ENCODE data around the gene GPR6. TPM values are rescaled to one million over a fixed set of nuclear protein-coding genes. Genes with fewer than 3 reads are reported as not detected.

The GPR6 gene
- total RNA-seq, 1 experiment from 2014 or later, result 0.20 TPM

GRCh38 chr6:109998159-109998785, 20.2 kb downstream of the GPR6 start:
- Mint-ChIP-seq H3K4me3 (no peak overlapping the region), H3K9me3 (peaks cover 0 to 2% of the 10 kb centered on the region in 2 experiments; a peak in 1 of 5 replicates), H3K4me1 (no peaks in the 10 kb centered on the region; a peak in 1 of 4 replicates), H3K36me3 (ENCODE audit: insufficient read depth in 1 of 3, low read depth in 3 of 3) (no peaks in the 10 kb centered on the region), H3K27me3 (ENCODE audit: low read depth) (peaks cover 5% of the 10 kb centered on the region), H3K27ac (no peak overlapping the region)
- no peak overlapping the region for H2AFZ ChIP-seq (ENCODE audit: low read length)
- H3K4me1 ChIP-seq (ENCODE audit: insufficient read depth, low read length), result no peaks in the 10 kb centered on the region
- no peaks in the 10 kb centered on the region for H3K23me2 ChIP-seq (ENCODE audit: insufficient read length, low read depth, low read length, poor library complexity, severe bottlenecking)
- no peak overlapping the region for H3K4ac ChIP-seq (ENCODE audit: low read depth, low read length)
- H2AK5ac ChIP-seq (ENCODE audit: insufficient read length, low read length), result no peak overlapping the region
- no peak overlapping the region for H2BK120ac ChIP-seq (ENCODE audit: low read depth, low read length, poor library complexity, severe bottlenecking)
- H3K79me1 ChIP-seq (ENCODE audit: insufficient read depth, low read depth, low read length, poor library complexity, severe bottlenecking), result no peaks in the 10 kb centered on the region
- H3K23ac ChIP-seq (ENCODE audit: insufficient read length, low read depth, low read length), result no peak overlapping the region
- no peak overlapping the region for H4K5ac ChIP-seq (ENCODE audit: insufficient read length, low read depth, low read length)
- no peak overlapping the region for H2BK5ac ChIP-seq (ENCODE audit: insufficient read length, low read length)
- no peak overlapping the region for H3K56ac ChIP-seq (ENCODE audit: insufficient read length, low read depth, low read length)
- no peaks in the 10 kb centered on the region for H3K9me3 ChIP-seq (ENCODE audit: control insufficient read depth, low read depth, low read length)
- H3K27me3 ChIP-seq (ENCODE audit: insufficient read depth, low read length), result no peaks in the 10 kb centered on the region
- no peak overlapping the region for H4K8ac ChIP-seq (replicated peaks; ENCODE audit: insufficient read length, low read depth, low read length)
- H4K91ac ChIP-seq (ENCODE audit: insufficient read length, low read depth, low read length), result no peak overlapping the region
- H3K14ac ChIP-seq (ENCODE audit: insufficient read depth, low read length), result no peak overlapping the region
- H3K79me2 ChIP-seq (ENCODE audit: insufficient read depth, low read length), result no peaks in the 10 kb centered on the region
- WGBS (ENCODE audit: extremely low coverage, insufficient read length, low lambda C conversion rate), result no CpG with 5 or more reads among the region's 3 CpGs
- DNase-seq, result no peak
- TF ChIP-seq CTCF (conservative IDR thresholded peaks at IDR 0.05), result no peak
- H3T11ph ChIP-seq (ENCODE audit: low read length), result no peak overlapping the region
- no peak overlapping the region for H3K27ac ChIP-seq (ENCODE audit: insufficient read length, low read depth, low read length)
- no peak overlapping the region for H2BK20ac ChIP-seq (ENCODE audit: low read depth, low read length, poor library complexity, severe bottlenecking)
- H3K4me2 ChIP-seq (ENCODE audit: insufficient read depth, insufficient read length, low read length), result no peak overlapping the region
- no peak overlapping the region for H2BK15ac ChIP-seq (ENCODE audit: low read depth, low read length)
- H3K9ac ChIP-seq (ENCODE audit: extremely low read depth, insufficient read length, low read length), result no peak overlapping the region
- no peak overlapping the region for H2BK12ac ChIP-seq (ENCODE audit: insufficient read length, low read depth, low read length)
- H3K18ac ChIP-seq (ENCODE audit: insufficient read length, low read depth, low read length), result no peak overlapping the region
- H4K20me1 ChIP-seq (ENCODE audit: control insufficient read depth, insufficient read depth, insufficient read length), result no peaks in the 10 kb centered on the region

All from H9 (cell line).